Keratinocyte (primary cell): Measurements from ENCODE around the gene PLEKHA6. TPM values are rescaled to one million over a fixed set of nuclear protein-coding genes. Genes with fewer than 3 reads are reported as not detected.

Experiments
- DNase-seq: peaks from one replicate; pipeline ENCODE4 v3.0.0-alpha.2; 2011; ENCODE audit warnings: low read depth, missing footprints, low spot score
- FAIRE-seq: peaks from 2 replicates; lab custom pipeline; 2011; peaks lifted over from hg19 to GRCh38; lab: Jason Lieb, UNC
- H2AFZ ChIP-seq: 2 replicates; pipeline ENCODE4 v1.6.0; 2012; ENCODE audit warnings: low read length, control low read depth, inconsistent platforms; ENCODE audit not compliant: control insufficient read depth
- H3K27ac ChIP-seq: 2 replicates; pipeline ENCODE4 v1.5.1; 2011; ENCODE audit warnings: low read length; ENCODE audit not compliant: control insufficient read depth, insufficient read depth
- H3K27me3 ChIP-seq: 3 replicates; pipeline ENCODE4 v1.6.0; 2011; ENCODE audit warnings: low read length; ENCODE audit not compliant: control insufficient read depth, insufficient read depth; ENCODE audit errors: extremely low read depth
- H3K36me3 ChIP-seq, 2 experiments: 2 replicates in 1 of 2; 3 replicates in 1 of 2; pipeline ENCODE4 v1.5.1; 2011; ENCODE audit warnings: low read length in 2 of 2, mild to moderate bottlenecking in 1 of 2; ENCODE audit not compliant: control insufficient read depth in 2 of 2, insufficient read depth in 2 of 2; ENCODE audit errors: extremely low read depth in 1 of 2
- H3K4me1 ChIP-seq: 3 replicates; pipeline ENCODE4 v1.5.1; 2011; ENCODE audit warnings: low read length; ENCODE audit not compliant: control insufficient read depth, insufficient read depth; ENCODE audit errors: extremely low read depth
- H3K4me2 ChIP-seq: 3 replicates; pipeline ENCODE4 v1.6.0; 2011; ENCODE audit warnings: low read depth, low read length; ENCODE audit not compliant: control insufficient read depth, insufficient read depth; ENCODE audit errors: extremely low read depth
- H3K4me3 ChIP-seq, 3 experiments: fragments of 200-600 bp in 1 of 3; sonication (generic) in 1 of 3; 2 replicates in 2 of 3; 3 replicates in 1 of 3; pipeline ENCODE4 v1.5.1; 2011 to 2016; ENCODE audit warnings: low read length in 3 of 3, mild to moderate bottlenecking in 3 of 3, control low read depth in 2 of 3, inconsistent platforms in 1 of 3, low read depth in 1 of 3, mixed read lengths in 1 of 3, mixed run types in 1 of 3, moderate library complexity in 1 of 3; ENCODE audit not compliant: control insufficient read depth in 2 of 3, insufficient read depth in 2 of 3; ENCODE audit errors: extremely low read depth in 1 of 3
- H3K79me2 ChIP-seq: 2 replicates; pipeline ENCODE4 v1.6.0; 2012; ENCODE audit warnings: low read length; ENCODE audit not compliant: control insufficient read depth, insufficient read depth
- H3K9ac ChIP-seq: 3 replicates; pipeline ENCODE4 v1.6.0; 2011; ENCODE audit warnings: low read length; ENCODE audit not compliant: control insufficient read depth, insufficient read depth; ENCODE audit errors: extremely low read depth
- H3K9me1 ChIP-seq: 3 replicates; pipeline ENCODE4 v1.6.0; 2011; ENCODE audit warnings: low read length; ENCODE audit not compliant: control insufficient read depth, insufficient read depth; ENCODE audit errors: extremely low read depth
- H3K9me3 ChIP-seq: 2 replicates; pipeline ENCODE4 v1.5.1; 2012; ENCODE audit warnings: low read depth, low read length; ENCODE audit not compliant: control insufficient read depth
- H4K20me1 ChIP-seq: 3 replicates; pipeline ENCODE4 v1.6.0; 2011; ENCODE audit warnings: low read length; ENCODE audit not compliant: control insufficient read depth, insufficient read depth; ENCODE audit errors: extremely low read depth
- CTCF ChIP-seq, 3 experiments: IDR thresholded peaks in 1 of 3; conservative IDR thresholded peaks in 1 of 3; optimal IDR thresholded peaks in 1 of 3; 2 replicates in 2 of 3; 3 replicates in 1 of 3; pipeline versions ENCODE3 to v1.5.1; 2011; ENCODE audit warnings: low read length in 3 of 3, mild to moderate bottlenecking in 3 of 3, moderate library complexity in 2 of 3, control low read depth in 1 of 3, inconsistent platforms in 1 of 3; ENCODE audit not compliant: insufficient read depth in 2 of 3; ENCODE audit errors: extremely low read depth in 1 of 3
- EZH2 ChIP-seq: IDR thresholded peaks from one replicate; pipeline ENCODE4 v1.6.1; 2012; ENCODE audit warnings: inconsistent platforms, mild to moderate bottlenecking, low read length, moderate library complexity
- dilution Hi-C: fragments of 300-500 bp; cut with MboI; formaldehyde crosslinking; loops from one replicate; pipeline ENCODE4 v1.7.0; 2020; ENCODE audit warnings: low sequenced_read_pairs; ENCODE audit not compliant: extremely low pct_ligation_motif_present
- polyA plus RNA-seq, 5 experiments: library from polyadenylated mRNA; depleted of rRNA in 3 of 5; stranded (reverse) in 3 of 5; stranded (forward) in 1 of 5; unstranded in 1 of 5; fragments of >200 nt; gene quantifications; 1 replicate in 1 of 5; 2 replicates in 3 of 5; 3 replicates in 1 of 5; pipeline versions ENCODE4 v1.2.1 to v1.2.3, GENCODE V29; 2011 to 2012; ENCODE audit warnings: missing spikeins in 2 of 5, low read depth in 1 of 5, low replicate concordance in 1 of 5

The PLEKHA6 gene
- polyA plus RNA-seq, 1 donor (not counting 4 experiments of a cell fraction or from before 2014, with no cell fraction given): 1.5 TPM

DNA sequence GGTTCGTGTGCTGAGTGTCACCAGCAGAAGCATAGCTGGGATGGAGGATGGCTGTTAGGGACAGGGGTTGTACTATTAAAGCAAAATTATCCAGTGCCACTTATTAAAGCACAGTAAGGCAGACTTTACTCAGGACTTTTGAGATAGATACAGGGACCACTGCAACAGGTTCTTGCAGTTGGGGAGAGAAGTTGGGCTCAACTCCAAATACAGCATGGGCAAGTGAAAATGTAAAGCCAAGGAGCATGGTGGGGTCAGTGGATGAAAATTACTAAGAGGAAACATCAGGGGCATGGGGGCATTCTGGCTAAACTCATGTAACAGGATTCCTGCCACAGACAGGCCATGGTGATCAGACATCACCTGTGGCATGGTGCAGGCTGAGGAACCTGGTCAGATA lies 178.6 kb downstream of the PLEKHA6 start:
- Histone ChIP-seq H3K4me2 (no peak overlapping the region), H3K27ac (no peak overlapping the region), H3K9ac (no peak overlapping the region), H3K9me3 (no peaks in the 10 kb centered on the region), H2AFZ (no peak overlapping the region), H3K4me3 (no peak overlapping the region), H4K20me1 (no peaks in the 10 kb centered on the region), H3K36me3 (no peaks in the 10 kb centered on the region), H3K79me2 (no peaks in the 10 kb centered on the region), H3K4me1 (no peaks in the 10 kb centered on the region), H3K27me3 (no peaks in the 10 kb centered on the region), H3K9me1 (no peaks in the 10 kb centered on the region)
- TF ChIP-seq EZH2 (no peak), CTCF (optimal IDR thresholded peaks at IDR 0.05 in 1 of 3, IDR thresholded peaks at IDR 0.05 in 1 of 3, conservative IDR thresholded peaks at IDR 0.05 in 1 of 3; ENCODE audit: extremely low read depth in 1 of 3, insufficient read depth in 2 of 3, low read length in 3 of 3) (no peak)
- no peak for FAIRE-seq
- DNase-seq: no peak
- dilution Hi-C loops: no loop called here

DNA sequence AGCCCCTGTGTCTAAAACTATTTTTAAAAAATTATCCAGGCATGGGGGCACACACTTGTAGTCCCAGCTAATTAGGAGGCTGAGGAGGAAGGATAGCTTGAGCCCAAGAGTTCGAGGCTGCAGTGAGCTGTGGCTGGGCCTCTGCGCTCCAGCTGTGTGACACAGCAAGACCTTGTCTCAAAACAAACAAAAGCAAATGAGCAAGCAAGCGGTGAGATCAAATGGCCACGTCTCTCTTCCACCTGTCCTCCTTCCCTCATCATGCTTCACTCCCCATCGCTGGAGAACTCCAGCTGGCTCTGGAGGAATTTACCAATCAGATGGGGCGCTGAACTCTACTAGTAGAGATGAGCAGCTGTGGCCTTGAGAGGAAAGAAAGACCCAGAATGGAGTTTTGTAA lies 179.6 kb downstream of the PLEKHA6 start:
- Histone ChIP-seq H3K36me3 (no peaks in the 10 kb centered on the region), H3K9me3 (no peaks in the 10 kb centered on the region), H3K27ac (no peak overlapping the region), H3K79me2 (no peaks in the 10 kb centered on the region), H3K4me3 (no peak overlapping the region), H3K4me1 (no peaks in the 10 kb centered on the region), H3K4me2 (no peak overlapping the region), H3K27me3 (no peaks in the 10 kb centered on the region), H4K20me1 (no peaks in the 10 kb centered on the region), H3K9me1 (no peaks in the 10 kb centered on the region), H2AFZ (no peak overlapping the region), H3K9ac (no peak overlapping the region)
- TF ChIP-seq CTCF (optimal IDR thresholded peaks at IDR 0.05 in 1 of 3, IDR thresholded peaks at IDR 0.05 in 1 of 3, conservative IDR thresholded peaks at IDR 0.05 in 1 of 3; ENCODE audit: extremely low read depth in 1 of 3, insufficient read depth in 2 of 3, low read length in 3 of 3): no peak
- no peak for TF ChIP-seq EZH2
- no peak for DNase-seq
- FAIRE-seq: no peak
- dilution Hi-C loops: no loop called here
